H9 (cell line): ENCODE measurements around the gene PTPA. TPM values are rescaled to one million over a fixed set of nuclear protein-coding genes. Genes with fewer than 3 reads are reported as not detected.
A peak's percentile ranks its signal among the peaks of the same experiment; 100 is the strongest.

Experiments
- DNase-seq: peaks from one replicate; pipeline ENCODE4 v3.0.0-alpha.2; 2017
- H2AFZ ChIP-seq: one replicate; pipeline ENCODE4 v1.6.1; 2013; ENCODE audit warnings: mild to moderate bottlenecking, low read length, control low read depth, moderate library complexity
- H2AK5ac ChIP-seq: 2 replicates; pipeline ENCODE4 v1.6.1; 2013; ENCODE audit warnings: low read length, control low read depth, mixed read lengths; ENCODE audit not compliant: insufficient read length
- H2BK120ac ChIP-seq: one replicate; pipeline ENCODE4 v1.6.1; 2013; ENCODE audit warnings: low read depth, mild to moderate bottlenecking, low read length, control low read depth, inconsistent platforms; ENCODE audit not compliant: poor library complexity, severe bottlenecking
- H2BK12ac ChIP-seq: 2 replicates; pipeline ENCODE4 v1.6.1; 2013; ENCODE audit warnings: low read length, control low read depth, mixed read lengths, low read depth; ENCODE audit not compliant: insufficient read length
- H2BK15ac ChIP-seq: 2 replicates; pipeline ENCODE4 v1.6.1; 2013; ENCODE audit warnings: low read depth, low read length, control low read depth
- H2BK20ac ChIP-seq: one replicate; pipeline ENCODE4 v1.6.1; 2013; ENCODE audit warnings: low read depth, mild to moderate bottlenecking, low read length, control low read depth, inconsistent platforms; ENCODE audit not compliant: poor library complexity, severe bottlenecking
- H2BK5ac ChIP-seq: 2 replicates; pipeline ENCODE4 v1.6.1; 2013; ENCODE audit warnings: low read length, control low read depth, mixed read lengths; ENCODE audit not compliant: insufficient read length
- H3K14ac ChIP-seq: 2 replicates; pipeline ENCODE4 v1.6.1; 2013; ENCODE audit warnings: low read length, control low read depth; ENCODE audit not compliant: insufficient read depth
- H3K18ac ChIP-seq: 2 replicates; pipeline ENCODE4 v1.6.1; 2013; ENCODE audit warnings: low read depth, mild to moderate bottlenecking, mixed read lengths, low read length, control low read depth; ENCODE audit not compliant: insufficient read length
- H3K23ac ChIP-seq: 2 replicates; pipeline ENCODE4 v1.6.1; 2013; ENCODE audit warnings: low read length, control low read depth, mixed read lengths, low read depth; ENCODE audit not compliant: insufficient read length
- H3K23me2 ChIP-seq: 2 replicates; pipeline ENCODE4 v1.6.1; 2013; ENCODE audit warnings: low read depth, mild to moderate bottlenecking, mixed read lengths, low read length, control low read depth; ENCODE audit not compliant: insufficient read length, poor library complexity, severe bottlenecking
- H3K27ac ChIP-seq: 2 replicates; pipeline ENCODE4 v1.5.1; 2013; ENCODE audit warnings: low read length, control low read depth, mixed read lengths, low read depth; ENCODE audit not compliant: insufficient read length
- H3K27me3 ChIP-seq: 2 replicates; pipeline ENCODE4 v1.6.1; 2013; ENCODE audit warnings: low read length, control low read depth, inconsistent platforms; ENCODE audit not compliant: insufficient read depth
- H3K4ac ChIP-seq: 2 replicates; pipeline ENCODE4 v1.6.1; 2013; ENCODE audit warnings: low read depth, mild to moderate bottlenecking, control low read depth, inconsistent platforms, low read length, moderate library complexity
- H3K4me1 ChIP-seq: 2 replicates; pipeline ENCODE4 v1.6.1; 2013; ENCODE audit warnings: low read length, control low read depth, inconsistent platforms; ENCODE audit not compliant: insufficient read depth
- H3K4me2 ChIP-seq: 2 replicates; pipeline ENCODE4 v1.6.1; 2013; ENCODE audit warnings: low read length, control low read depth, mixed read lengths; ENCODE audit not compliant: insufficient read length, insufficient read depth
- H3K56ac ChIP-seq: 2 replicates; pipeline ENCODE4 v1.6.1; 2013; ENCODE audit warnings: low read depth, mild to moderate bottlenecking, mixed read lengths, low read length, control low read depth; ENCODE audit not compliant: insufficient read length
- H3K79me1 ChIP-seq: 2 replicates; pipeline ENCODE4 v1.6.1; 2013; ENCODE audit warnings: low read depth, mild to moderate bottlenecking, moderate library complexity, low read length, control low read depth, inconsistent platforms; ENCODE audit not compliant: insufficient read depth, poor library complexity, severe bottlenecking
- H3K79me2 ChIP-seq: 2 replicates; pipeline ENCODE4 v1.6.1; 2013; ENCODE audit warnings: low read length, control low read depth, inconsistent platforms; ENCODE audit not compliant: insufficient read depth
- H3K9ac ChIP-seq: 2 replicates; pipeline ENCODE4 v1.6.1; 2013; ENCODE audit warnings: low read length, control low read depth, mixed read lengths; ENCODE audit not compliant: insufficient read length; ENCODE audit errors: extremely low read depth
- H3K9me3 ChIP-seq: one replicate; pipeline ENCODE4 v1.6.1; 2013; ENCODE audit warnings: low read depth, low read length, inconsistent platforms; ENCODE audit not compliant: control insufficient read depth
- H3T11ph ChIP-seq: one replicate; pipeline ENCODE4 v1.6.1; 2013; ENCODE audit warnings: mild to moderate bottlenecking, low read length, control low read depth, inconsistent platforms
- H4K20me1 ChIP-seq: one replicate; pipeline ENCODE4 v1.6.1; 2013; ENCODE audit not compliant: control insufficient read depth, insufficient read length, insufficient read depth
- H4K5ac ChIP-seq: 2 replicates; pipeline ENCODE4 v1.6.1; 2013; ENCODE audit warnings: low read depth, mild to moderate bottlenecking, mixed read lengths, low read length, control low read depth; ENCODE audit not compliant: insufficient read length
- H4K8ac ChIP-seq: replicated peaks from 2 replicates; pipeline ENCODE4 v1.6.1; 2013; ENCODE audit warnings: low read length, control low read depth, mixed read lengths, low read depth; ENCODE audit not compliant: insufficient read length
- H4K91ac ChIP-seq: 2 replicates; pipeline ENCODE4 v1.6.1; 2013; ENCODE audit warnings: low read depth, mild to moderate bottlenecking, moderate library complexity, mixed read lengths, low read length, control low read depth; ENCODE audit not compliant: insufficient read length
- H3K27ac Mint-ChIP-seq, 3 experiments: 2 replicates in 2 of 3; 3 replicates in 1 of 3; pipeline ENCODE4 v1.8.0; 2020 to 2021; ENCODE audit warnings: mixed read lengths in 3 of 3, mild to moderate bottlenecking in 1 of 3, moderate library complexity in 1 of 3
- H3K27me3 Mint-ChIP-seq: 2 replicates; pipeline ENCODE4 v1.8.0; 2021; ENCODE audit warnings: low read depth, mild to moderate bottlenecking, moderate library complexity, mixed read lengths
- H3K36me3 Mint-ChIP-seq, 3 experiments: 2 replicates in 2 of 3; 3 replicates in 1 of 3; pipeline ENCODE4 v1.8.0; 2020 to 2021; ENCODE audit warnings: low read depth in 3 of 3, mixed read lengths in 3 of 3; ENCODE audit not compliant: insufficient read depth in 1 of 3
- H3K4me1 Mint-ChIP-seq, 2 experiments: 2 replicates each; pipeline ENCODE4 v1.8.0; 2020; ENCODE audit warnings: mixed read lengths in 2 of 2
- H3K4me3 Mint-ChIP-seq, 2 experiments: 2 replicates in 1 of 2; 3 replicates in 1 of 2; pipeline ENCODE4 v1.8.0; 2020 to 2021; ENCODE audit warnings: mild to moderate bottlenecking in 2 of 2, mixed read lengths in 2 of 2, moderate library complexity in 1 of 2
- H3K9me3 Mint-ChIP-seq, 2 experiments: 2 replicates in 1 of 2; 3 replicates in 1 of 2; pipeline ENCODE4 v1.8.0; 2020; ENCODE audit warnings: mild to moderate bottlenecking in 2 of 2, mixed read lengths in 2 of 2, moderate library complexity in 1 of 2
- WGBS: extraction: QIAGEN DNeasy Blood & Tissue Kit; methylation state at CpG from one replicate; pipeline ENCODE4 v1.1.7; 2013; ENCODE audit warnings: missing lambda C conversion rate, low lambda C conversion rate, mixed read lengths; ENCODE audit not compliant: insufficient read length; ENCODE audit errors: extremely low coverage; 5-methylcytosine and 5-hydroxymethylcytosine counted together
- total RNA-seq: library from RNA; stranded (reverse); gene quantifications from 2 replicates; pipeline ENCODE4 v1.2.1, GENCODE V29; 2021
- TF ChIP-seq, protein P1 (sequence below): fragments of 200-600 bp; sonication (generic); conservative IDR thresholded peaks from 3 replicates; pipeline ENCODE4 v1.8.0; 2021; ENCODE audit warnings: antibody characterized with exemption, mild to moderate bottlenecking

The PTPA gene
- total RNA-seq, 1 experiment from 2014 or later = 145 TPM

DNA sequence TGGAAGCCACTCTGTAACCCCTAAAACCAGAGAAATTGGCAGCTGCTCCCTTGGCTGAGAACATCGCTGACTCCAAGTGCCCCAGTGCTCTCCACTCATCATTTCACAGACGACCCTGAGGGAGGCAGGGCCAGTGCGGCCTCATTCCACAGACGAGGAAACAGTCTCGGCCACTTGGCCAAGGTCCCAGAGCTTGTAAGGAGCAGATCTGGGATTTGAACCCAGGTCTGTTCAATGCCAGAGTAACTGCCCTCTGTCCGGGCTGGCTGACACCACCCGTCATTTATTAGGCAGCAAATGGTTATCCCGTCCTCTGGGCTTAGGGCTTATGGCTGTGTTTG is 86.7 kb downstream of the PTPA start:
- no peak overlapping the region for H4K8ac ChIP-seq
- H3K79me1 ChIP-seq = no peaks in the 10 kb centered on the region
- no peak overlapping the region for H3K27ac ChIP-seq
- H2BK20ac ChIP-seq = no peak overlapping the region
- TF ChIP-seq, protein P1, sequence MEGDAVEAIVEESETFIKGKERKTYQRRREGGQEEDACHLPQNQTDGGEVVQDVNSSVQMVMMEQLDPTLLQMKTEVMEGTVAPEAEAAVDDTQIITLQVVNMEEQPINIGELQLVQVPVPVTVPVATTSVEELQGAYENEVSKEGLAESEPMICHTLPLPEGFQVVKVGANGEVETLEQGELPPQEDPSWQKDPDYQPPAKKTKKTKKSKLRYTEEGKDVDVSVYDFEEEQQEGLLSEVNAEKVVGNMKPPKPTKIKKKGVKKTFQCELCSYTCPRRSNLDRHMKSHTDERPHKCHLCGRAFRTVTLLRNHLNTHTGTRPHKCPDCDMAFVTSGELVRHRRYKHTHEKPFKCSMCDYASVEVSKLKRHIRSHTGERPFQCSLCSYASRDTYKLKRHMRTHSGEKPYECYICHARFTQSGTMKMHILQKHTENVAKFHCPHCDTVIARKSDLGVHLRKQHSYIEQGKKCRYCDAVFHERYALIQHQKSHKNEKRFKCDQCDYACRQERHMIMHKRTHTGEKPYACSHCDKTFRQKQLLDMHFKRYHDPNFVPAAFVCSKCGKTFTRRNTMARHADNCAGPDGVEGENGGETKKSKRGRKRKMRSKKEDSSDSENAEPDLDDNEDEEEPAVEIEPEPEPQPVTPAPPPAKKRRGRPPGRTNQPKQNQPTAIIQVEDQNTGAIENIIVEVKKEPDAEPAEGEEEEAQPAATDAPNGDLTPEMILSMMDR = no peak
- H3K27me3 ChIP-seq = no peaks in the 10 kb centered on the region; the same call in 1 of the 2 replicates
- no peak overlapping the region for H4K5ac ChIP-seq
- no peak overlapping the region for H2AK5ac ChIP-seq
- no peaks in the 10 kb centered on the region for H3K79me2 ChIP-seq
- WGBS = no CpG with 5 or more reads among the region's 8 CpGs
- peaks cover 19 to 31% of the 10 kb centered on the region in 2 experiments for H3K4me1 Mint-ChIP-seq
- no peak overlapping the region for H3K23ac ChIP-seq
- no peak overlapping the region for H3K56ac ChIP-seq
- H3K36me3 Mint-ChIP-seq = no peaks in the 10 kb centered on the region
- H2AFZ ChIP-seq = no peak overlapping the region
- no peak overlapping the region for H3K4me3 Mint-ChIP-seq
- no peaks in the 10 kb centered on the region for H4K20me1 ChIP-seq
- H3K9ac ChIP-seq = no peak overlapping the region
- H3K4me1 ChIP-seq = no peaks in the 10 kb centered on the region; the same call in 1 of the 2 replicates
- H3K9me3 Mint-ChIP-seq = no peaks in the 10 kb centered on the region
- no peak overlapping the region for H4K91ac ChIP-seq
- no peaks in the 10 kb centered on the region for H3K9me3 ChIP-seq
- H3K4me2 ChIP-seq = peak overlapping the region; percentile 21
- no peak overlapping the region for H3K4ac ChIP-seq
- no peak overlapping the region for H2BK12ac ChIP-seq
- H3K27ac Mint-ChIP-seq = no peak overlapping the region
- peaks cover 72% of the 10 kb centered on the region for H3K27me3 Mint-ChIP-seq
- DNase-seq = no peak
- H2BK15ac ChIP-seq = no peak overlapping the region
- 0 out of 2 replicates have a peak overlapping the region, but pooled peaks have one; percentile 25 for H3K14ac ChIP-seq
- no peaks in the 10 kb centered on the region for H3K23me2 ChIP-seq
- no peak overlapping the region for H3T11ph ChIP-seq
- H3K18ac ChIP-seq = no peak overlapping the region
- H2BK5ac ChIP-seq = no peak overlapping the region
- H2BK120ac ChIP-seq = no peak overlapping the region

Other genes with a start within 250 kb of the PTPA start
- gene KYAT1, start 229.5 kb upstream of the PTPA start, total RNA-seq = 14.6 and 15.2 TPM in 2 replicates
- gene LRRC8A, start 229.3 kb upstream of the PTPA start, total RNA-seq = 76.0 and 79.2 TPM in 2 replicates
- gene PHYHD1, start 190.4 kb upstream of the PTPA start, total RNA-seq = 18.0 and 22.2 TPM in 2 replicates
- 20.1 and 20.2 TPM in 2 replicates for gene DOLK, start 163.8 kb upstream of the PTPA start, total RNA-seq
- 101 and 104 TPM in 2 replicates for gene NUP188, start 163.7 kb upstream of the PTPA start, total RNA-seq
- gene SH3GLB2, start 83.1 kb upstream of the PTPA start, total RNA-seq = 69.0 and 69.5 TPM in 2 replicates
- gene MIGA2, start 74.8 kb upstream of the PTPA start, total RNA-seq = 37.8 and 38.8 TPM in 2 replicates
- gene DOLPP1, start 30.3 kb upstream of the PTPA start, total RNA-seq = 42.6 and 43.3 TPM in 2 replicates
- gene CRAT, start 622 bp upstream of the PTPA start, total RNA-seq = 15.0 and 15.7 TPM in 2 replicates
- gene IER5L, start 66.8 kb downstream of the PTPA start, total RNA-seq = 1.0 and 1.3 TPM in 2 replicates